Measurements from ENCODE around the gene KCNAB2.

The KCNAB2 gene

DNA sequence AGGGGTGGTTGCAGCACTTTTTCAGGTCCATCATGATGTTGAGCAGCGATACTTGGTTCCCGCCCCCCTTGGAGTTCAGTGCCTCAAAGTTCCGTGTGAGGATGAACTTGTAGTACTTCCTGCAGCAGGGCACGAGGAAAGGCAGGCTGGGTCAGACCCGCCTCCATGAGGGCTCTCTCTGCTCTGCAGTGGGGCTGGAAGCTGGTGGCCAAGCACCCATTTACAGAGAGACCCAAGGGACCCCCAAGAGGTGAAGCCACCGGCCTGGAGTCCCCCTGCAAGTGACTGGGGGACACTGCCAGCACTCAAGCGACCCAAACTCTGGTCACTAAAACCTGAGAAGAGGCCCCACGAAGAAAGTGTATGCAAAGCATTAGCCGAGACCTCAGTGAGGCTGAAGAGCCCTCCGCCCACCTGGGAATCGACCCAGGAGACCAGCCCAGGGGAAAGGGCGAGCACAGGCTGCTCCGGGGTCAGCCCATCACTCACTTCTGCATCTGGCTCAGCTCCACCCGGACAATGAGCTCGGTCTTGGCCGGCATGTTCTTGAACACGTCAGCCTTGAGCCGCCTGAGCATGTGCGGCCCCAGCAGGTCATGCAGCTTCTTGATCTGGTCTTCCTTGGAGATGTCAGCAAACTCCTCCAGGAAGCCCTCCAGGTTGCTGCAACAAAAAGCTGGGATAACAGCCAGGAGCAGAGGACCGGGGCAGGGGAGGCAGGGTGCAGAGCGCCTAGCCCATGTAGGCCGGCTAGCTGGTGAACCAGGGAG is 89.2 kb downstream of the KCNAB2 start:
- peak; percentile 31 for DNase-seq

DNA sequence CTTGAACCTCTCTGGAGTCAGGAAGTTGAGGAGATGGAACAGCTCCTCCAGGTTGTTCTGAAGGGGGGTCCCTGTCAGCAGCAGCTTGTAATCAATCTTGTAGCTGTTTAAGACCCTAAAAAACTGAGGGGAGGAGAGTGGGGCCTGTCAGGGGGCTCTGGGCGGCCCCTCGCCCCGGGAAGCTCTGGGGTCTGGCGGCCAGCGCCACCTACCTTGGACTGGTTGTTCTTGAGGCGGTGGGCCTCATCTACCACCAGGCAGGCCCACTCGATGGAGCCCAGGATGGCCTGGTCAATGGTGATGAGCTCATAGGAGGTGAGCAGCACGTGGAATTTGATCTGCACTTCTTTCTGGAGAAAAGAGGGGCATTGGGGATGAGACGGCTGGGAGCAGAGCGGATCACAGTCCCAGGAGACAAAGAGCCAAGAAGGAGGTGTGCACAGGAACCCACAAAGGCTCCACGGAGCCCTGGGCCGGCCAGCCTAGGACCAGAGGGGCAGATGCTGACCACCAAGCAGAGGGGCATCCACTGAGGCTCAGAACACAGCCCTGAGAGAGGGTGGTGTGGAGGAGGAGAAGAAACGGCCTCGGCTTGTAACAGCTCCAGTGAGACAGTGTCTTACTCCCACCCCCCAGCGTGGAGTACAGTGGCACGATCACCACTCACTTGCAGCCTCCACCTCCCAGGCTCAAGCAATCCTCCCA is 91.0 kb downstream of the KCNAB2 start:
- no peak for DNase-seq

DNA sequence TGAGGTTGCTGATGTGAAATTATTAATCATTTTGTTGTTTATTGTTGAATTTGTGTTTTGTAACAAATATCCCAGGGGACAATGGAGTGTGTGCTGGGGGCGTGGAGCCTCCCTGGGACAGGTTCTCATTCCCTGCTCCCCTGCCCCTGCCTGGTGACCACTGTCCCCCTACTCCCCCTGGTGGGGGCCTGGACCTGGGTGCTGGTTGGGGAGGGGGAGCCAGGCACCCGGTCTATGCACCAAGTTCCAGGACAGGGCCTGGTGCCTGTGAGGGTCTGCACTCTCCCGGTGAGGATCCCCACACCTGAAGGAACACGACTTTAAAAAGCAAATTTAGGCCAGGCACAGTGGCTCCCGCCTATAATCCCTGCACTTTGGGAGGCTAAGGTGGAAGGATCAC is 92.1 kb downstream of the KCNAB2 start:
- no peak for DNase-seq

DNA sequence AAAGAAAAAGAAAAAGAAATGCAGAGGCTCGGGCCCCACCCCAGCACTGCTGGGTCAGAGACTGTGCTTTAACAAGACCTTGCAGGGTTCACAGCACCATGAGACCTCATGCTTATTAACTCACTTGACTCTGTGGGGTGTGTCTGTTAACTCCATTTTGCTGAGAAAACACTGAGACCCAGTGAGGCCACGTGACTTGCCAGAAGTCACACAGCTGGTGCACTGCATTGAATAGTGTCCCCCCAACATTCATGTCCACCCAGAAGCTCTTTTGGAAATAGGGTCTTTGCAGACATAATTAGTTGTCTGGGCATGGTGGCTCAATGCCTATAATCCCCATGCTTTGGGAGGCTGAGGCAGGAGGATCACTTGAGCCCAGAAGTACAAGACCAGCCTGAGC is 94.7 kb downstream of the KCNAB2 start:
- DNase-seq, result no peak

- DNase-seq, result no peak
Measured at GRCh38 chr1:6141592-6141991, 95.9 kb downstream of the KCNAB2 start.

DNA sequence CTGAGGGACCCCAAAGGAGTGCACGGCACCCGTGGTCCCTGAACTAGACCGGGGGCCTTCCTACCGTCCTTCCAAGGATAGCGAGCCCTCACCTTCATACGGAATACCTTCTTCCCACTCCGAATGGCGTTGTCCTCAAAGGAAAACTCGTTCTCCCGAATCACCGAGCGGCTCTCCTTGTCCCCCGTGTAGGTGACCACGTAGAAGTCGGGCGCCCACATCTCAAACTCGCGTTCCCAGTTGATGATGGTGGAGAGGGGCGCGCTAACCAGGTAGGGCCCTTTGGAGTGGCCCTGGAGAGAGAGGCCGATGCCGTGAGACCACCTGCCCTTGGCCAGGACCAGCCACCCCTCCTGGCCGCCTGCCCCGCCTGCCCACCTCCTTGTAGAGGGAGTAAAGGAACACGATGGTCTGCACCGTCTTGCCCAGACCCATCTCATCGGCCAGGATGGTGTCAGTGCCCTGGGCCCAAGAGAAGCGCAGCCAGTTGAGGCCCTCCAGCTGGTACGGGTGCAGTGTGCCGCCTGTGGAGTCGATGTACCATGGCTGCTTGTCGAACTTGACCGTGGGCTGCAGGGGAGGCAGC is 96.4 kb downstream of the KCNAB2 start:
- DNase-seq, result no peak

- no peak for DNase-seq
Measured at GRCh38 chr1:6142734-6143133, 97.0 kb downstream of the KCNAB2 start.

DNA sequence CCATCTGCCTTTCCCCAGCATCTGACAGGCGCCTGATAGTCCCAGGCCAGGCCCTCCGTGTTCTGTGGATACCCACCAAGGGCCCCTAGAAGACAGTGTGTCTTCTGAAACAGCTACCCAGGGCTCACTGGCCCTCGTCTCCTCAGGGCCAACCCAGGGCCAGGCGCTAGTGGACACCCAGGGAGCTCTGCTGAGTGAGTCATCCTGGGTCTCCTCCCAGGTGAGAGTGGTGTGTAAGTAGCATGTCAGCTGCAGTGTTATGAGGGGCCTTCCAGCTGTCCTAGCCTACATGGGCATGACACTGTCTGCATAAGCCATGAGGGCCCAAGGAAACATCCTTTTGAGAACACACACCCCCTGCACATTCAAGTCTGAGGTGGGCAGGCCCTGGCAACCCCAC is 97.7 kb downstream of the KCNAB2 start:
- DNase-seq, result no peak

DNA sequence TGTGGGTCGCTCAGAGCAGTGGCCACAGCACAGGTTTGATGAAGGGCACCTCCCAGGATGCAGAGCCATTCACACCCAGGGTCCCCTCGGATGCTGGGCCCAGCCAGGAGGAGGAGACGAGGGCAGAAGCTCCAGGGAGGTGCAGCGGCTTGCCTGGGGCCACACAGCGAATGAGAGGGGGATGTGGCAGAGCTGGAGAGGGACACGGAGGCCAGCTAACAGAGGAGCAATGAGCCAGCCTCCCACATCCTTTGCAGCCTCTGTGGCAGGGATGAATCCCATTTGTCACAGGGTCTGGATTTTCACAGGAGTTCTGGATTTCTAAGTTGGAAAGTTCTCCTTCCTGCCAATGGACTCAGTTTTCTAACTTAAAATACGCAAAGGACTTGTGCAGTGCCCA is 98.5 kb downstream of the KCNAB2 start:
- no peak for DNase-seq

- peak; percentile 54 for DNase-seq
Measured at GRCh38 chr1:6144647-6145395, 99.1 kb downstream of the KCNAB2 start.

DNA sequence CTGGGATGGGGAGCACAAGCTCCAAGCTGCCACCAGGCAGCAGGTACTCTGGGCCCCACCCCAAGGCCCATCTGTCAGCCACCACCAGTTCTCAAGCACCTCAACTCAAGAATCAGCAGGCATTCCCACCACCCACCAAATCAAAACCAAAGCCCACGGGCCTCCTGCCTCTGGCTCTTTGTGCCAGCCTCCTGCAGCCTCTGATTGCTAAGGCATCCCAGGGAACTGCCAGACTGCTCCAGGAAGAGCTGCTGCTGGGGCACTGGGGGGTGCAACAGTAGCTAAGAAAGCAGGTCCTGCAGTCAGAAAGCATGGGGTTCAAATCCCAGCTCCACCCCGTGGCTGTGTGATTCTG is 99.7 kb downstream of the KCNAB2 start:
- DNase-seq, result no peak

DNA sequence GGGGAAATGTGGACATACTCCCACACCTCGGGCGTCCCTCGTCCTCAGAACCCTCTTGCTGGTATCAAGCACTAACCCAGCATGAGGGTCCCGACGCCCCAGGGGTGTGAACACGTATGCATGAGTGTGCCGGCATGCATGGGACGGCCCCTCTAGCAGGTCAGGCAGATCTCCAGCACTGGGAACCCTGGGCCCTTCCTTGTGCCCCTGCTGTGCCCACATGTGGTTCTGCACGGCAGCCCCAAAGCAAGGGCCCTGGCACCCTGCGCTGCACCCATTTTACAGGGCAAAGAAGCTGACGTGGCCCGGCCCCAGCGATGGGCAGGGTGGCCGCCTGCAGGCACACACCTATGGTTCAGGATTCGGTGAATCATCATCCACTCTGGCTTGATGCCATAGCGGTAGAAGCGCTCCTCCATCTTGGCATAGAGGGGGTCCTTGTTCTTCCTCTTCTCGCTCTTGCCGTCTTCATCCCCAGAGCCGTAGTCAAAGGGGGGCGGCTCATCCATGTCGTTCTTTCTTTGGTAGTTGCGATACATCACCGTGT is 100.2 kb downstream of the KCNAB2 start:
- no peak for DNase-seq

GRCh38 chr1:6148497-6149241 is 103.0 kb downstream of the KCNAB2 start:
- no peak for DNase-seq

- no peak for DNase-seq
Measured at GRCh38 chr1:6149597-6149996, 103.9 kb downstream of the KCNAB2 start.

GRCh38 chr1:6150006-6150938 is 104.6 kb downstream of the KCNAB2 start:
- DNase-seq, result no peak
